Activated naive CD8-positive, alpha-beta T cell (primary cell): ENCODE measurements around the gene PITPNM2.
A peak's percentile ranks its signal among the peaks of the same experiment; 100 is the strongest.

Experiments used
- H3K27ac Mint-ChIP-seq: one replicate; pipeline ENCODE4 v1.8.0; 2021; ENCODE audit warnings: mixed read lengths
- H3K27me3 Mint-ChIP-seq: one replicate; pipeline ENCODE4 v1.8.0; 2021; ENCODE audit warnings: mixed read lengths
- H3K36me3 Mint-ChIP-seq: one replicate; pipeline ENCODE4 v1.8.0; 2021; ENCODE audit warnings: mixed read lengths
- H3K4me1 Mint-ChIP-seq: one replicate; pipeline ENCODE4 v1.8.0; 2021; ENCODE audit warnings: low read depth, mixed read lengths
- H3K4me3 Mint-ChIP-seq: one replicate; pipeline ENCODE4 v1.8.0; 2021; ENCODE audit warnings: mild to moderate bottlenecking, mixed read lengths
- H3K9me3 Mint-ChIP-seq: one replicate; pipeline ENCODE4 v1.8.0; 2021; ENCODE audit warnings: low read depth, mixed read lengths

Gene PITPNM2

DNA sequence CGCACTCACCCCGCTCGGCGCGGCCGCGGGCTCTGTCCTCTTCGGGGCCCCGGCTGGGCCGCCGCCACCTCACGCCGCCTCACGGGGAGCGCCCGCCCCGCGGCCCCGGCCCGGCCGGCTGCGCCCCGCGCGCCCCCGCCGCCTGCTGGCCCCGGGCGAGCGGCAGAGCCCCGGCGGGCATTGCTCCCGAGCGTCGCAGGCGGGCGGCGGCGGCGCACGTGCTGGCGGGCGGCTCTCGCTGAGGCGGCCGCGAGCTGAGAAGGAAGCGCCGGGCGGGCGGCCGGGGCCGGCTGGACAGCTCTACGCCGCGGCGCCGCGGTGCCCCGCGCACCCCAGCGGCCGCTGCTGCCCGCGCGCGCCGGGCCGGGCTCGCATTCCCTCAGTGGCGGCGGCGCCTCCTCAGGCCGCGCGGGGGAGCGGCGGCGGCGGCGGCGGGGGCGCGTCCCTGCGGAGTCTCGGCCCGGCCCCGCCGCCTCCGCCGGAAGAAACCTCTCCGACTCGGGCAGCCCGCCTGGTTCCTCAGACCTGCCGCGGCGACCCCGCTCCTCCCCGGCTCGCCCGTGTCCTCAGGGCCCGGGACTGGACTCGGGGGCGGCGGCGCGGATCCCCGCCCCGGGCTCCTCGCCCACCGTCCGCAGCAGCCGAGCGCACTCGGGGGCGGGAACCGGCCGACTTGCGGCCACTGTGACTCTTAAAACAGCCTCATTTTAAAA is at the start of gene PITPNM2:
Gene PITPNM2, minus strand, starts transcription at position 347 of the 713 bp plus-strand sequence. CDS start 116,500 bp downstream, outside the sequence.
- H3K36me3 Mint-ChIP-seq: peaks cover under 1% of the 10 kb centered on the region
- peak within 1 kb of the TSS; percentile 88 for H3K27ac Mint-ChIP-seq
- no peaks in the 10 kb centered on the region for H3K9me3 Mint-ChIP-seq
- peaks cover 40% of the 10 kb centered on the region for H3K4me1 Mint-ChIP-seq
- H3K27me3 Mint-ChIP-seq: no peaks in the 10 kb centered on the region
- H3K4me3 Mint-ChIP-seq: peak within 1 kb of the TSS; percentile 88

DNA sequence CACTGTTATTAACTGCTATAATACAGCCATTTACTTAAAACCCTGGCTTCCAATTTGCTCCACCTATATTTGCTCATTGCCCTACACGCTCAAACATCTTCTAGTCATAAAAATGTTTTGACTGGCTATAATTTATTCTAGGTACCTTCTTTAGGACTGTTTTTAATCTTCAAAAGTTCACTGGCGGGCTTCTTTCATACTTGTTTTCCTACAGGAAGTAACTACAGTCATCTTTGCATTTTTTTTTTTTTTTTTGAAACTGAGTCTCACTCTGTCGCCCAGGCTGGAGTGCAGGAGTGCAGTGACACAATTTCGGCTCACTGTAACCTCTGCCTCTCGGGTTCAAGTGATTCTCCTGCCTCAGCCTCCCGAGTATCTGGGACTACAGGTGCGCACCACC is 49.5 kb upstream of the PITPNM2 start:
- Mint-ChIP-seq H3K9me3 (no peaks in the 10 kb centered on the region), H3K4me3 (peak overlapping the region; percentile 11), H3K27ac (peak overlapping the region; percentile 91), H3K4me1 (peaks cover 18% of the 10 kb centered on the region), H3K36me3 (peaks cover 8% of the 10 kb centered on the region), H3K27me3 (no peaks in the 10 kb centered on the region)

DNA sequence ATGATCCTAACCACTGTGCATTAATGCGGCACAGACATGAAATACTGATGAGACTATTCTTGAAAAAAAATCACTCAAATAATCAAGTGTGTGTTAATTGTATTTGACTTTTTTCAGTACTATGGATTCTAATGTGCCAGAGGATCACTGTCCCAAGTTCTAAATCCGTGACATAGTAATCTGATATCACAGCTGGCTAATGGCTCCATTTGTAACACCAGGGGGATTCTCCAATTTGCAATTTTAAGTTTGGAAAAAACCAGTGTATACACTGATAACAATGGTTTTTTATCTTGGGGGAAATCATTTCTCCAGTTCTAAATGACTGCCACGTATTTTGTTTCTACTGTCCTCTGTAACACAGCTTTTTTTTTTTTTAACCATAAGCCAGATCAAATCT is 49.0 kb upstream of the PITPNM2 start:
- Mint-ChIP-seq H3K36me3 (peaks cover 8% of the 10 kb centered on the region), H3K4me3 (peak overlapping the region; percentile 11), H3K27me3 (no peaks in the 10 kb centered on the region), H3K9me3 (no peaks in the 10 kb centered on the region), H3K27ac (peak overlapping the region; percentile 91), H3K4me1 (peaks cover 18% of the 10 kb centered on the region)

DNA sequence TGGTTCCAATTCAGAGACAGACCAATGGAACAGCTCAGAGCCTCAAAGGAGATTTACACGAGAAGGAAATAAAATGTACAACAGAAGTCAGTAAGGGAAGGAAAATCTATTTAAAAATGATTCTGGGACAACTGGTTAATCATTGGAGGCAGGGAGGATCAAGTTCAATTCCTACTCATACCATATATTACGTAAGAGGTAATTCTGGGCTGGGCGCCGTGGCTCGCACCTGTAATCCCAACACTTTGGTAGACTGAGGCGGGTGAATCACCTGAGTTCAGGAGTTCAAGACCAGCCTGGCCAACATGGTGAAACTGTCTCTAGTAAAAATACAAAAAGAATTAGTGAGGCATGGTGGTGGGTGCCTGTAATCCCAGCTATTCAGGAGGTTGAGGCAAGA is 36.7 kb upstream of the PITPNM2 start:
- H3K9me3 Mint-ChIP-seq: no peaks in the 10 kb centered on the region

DNA sequence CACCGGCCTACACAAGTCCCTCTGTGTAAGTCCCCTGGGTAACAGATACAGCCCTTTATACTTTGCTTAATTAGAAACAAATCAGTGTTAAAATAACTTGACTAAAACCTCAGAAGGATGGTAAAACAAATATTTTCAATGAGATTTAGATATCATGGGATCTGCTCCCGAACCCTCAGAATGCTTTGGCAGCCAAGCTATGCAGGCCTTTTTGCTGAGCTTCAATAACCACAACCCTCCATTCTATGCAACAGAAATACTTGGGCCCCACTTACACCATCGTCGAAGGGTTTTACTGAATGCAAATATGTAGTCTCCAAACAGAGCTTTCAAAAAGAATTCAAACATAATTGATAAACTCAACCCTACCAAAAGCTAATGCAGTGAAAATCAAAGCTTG is 29.3 kb upstream of the PITPNM2 start:
- no peaks in the 10 kb centered on the region for H3K4me1 Mint-ChIP-seq
- peaks cover 6% of the 10 kb centered on the region for H3K36me3 Mint-ChIP-seq
- no peaks in the 10 kb centered on the region for H3K27me3 Mint-ChIP-seq
- H3K4me3 Mint-ChIP-seq: no peak overlapping the region
- H3K9me3 Mint-ChIP-seq: no peaks in the 10 kb centered on the region
- H3K27ac Mint-ChIP-seq: no peak overlapping the region

More for the DNA sequence above, 36.7 kb upstream of the PITPNM2 start:
- Mint-ChIP-seq H3K27me3 (no peaks in the 10 kb centered on the region), H3K4me1 (peaks cover 1% of the 10 kb centered on the region), H3K27ac (no peak overlapping the region), H3K36me3 (peaks cover 9% of the 10 kb centered on the region), H3K4me3 (no peak overlapping the region)

DNA sequence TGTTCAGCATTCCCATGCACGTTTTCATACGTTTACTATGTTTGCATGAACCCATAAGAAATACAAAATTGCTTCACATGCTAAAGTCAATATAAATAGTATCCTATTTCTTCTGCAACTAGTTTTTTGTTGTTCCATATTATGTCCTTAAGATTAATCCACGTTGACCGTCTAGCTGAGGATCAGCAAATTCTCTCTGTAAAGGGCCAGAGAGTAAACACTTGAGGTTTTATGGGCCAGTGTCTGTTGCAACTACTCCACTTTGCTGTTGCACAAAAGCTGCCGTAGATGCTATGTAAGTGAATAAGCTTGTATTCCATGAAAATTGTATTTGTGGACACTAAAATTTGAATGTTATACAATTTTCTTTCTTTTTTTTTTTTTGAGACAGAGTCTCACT is 21.1 kb upstream of the PITPNM2 start:
- Mint-ChIP-seq H3K36me3 (peaks cover 8% of the 10 kb centered on the region), H3K9me3 (no peaks in the 10 kb centered on the region), H3K27ac (no peak overlapping the region), H3K4me3 (no peak overlapping the region), H3K27me3 (no peaks in the 10 kb centered on the region), H3K4me1 (peaks cover 9% of the 10 kb centered on the region)

DNA sequence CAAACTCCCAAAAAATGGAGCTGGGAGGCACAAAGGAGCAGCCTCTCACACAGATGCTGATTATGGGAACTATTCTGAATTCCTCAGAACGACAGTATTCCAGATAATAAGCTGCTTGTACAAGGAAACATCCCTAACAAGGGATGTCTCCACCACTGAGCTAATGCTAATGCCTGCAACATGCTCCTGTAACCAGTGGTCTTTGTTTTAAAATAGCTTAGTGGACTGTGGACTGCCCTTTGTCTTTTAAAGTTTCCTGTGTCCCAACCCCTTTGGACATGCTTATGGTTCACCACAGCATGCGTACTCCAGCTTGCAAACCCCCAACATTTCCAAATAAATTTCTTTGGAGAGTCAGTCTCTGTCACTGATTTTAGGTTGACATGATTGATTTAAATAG is 16.4 kb upstream of the PITPNM2 start:
- peaks cover 7% of the 10 kb centered on the region for H3K4me1 Mint-ChIP-seq
- no peaks in the 10 kb centered on the region for H3K27me3 Mint-ChIP-seq
- H3K4me3 Mint-ChIP-seq: no peak overlapping the region
- H3K9me3 Mint-ChIP-seq: no peaks in the 10 kb centered on the region
- H3K36me3 Mint-ChIP-seq: peaks cover 10% of the 10 kb centered on the region
- H3K27ac Mint-ChIP-seq: no peak overlapping the region

DNA sequence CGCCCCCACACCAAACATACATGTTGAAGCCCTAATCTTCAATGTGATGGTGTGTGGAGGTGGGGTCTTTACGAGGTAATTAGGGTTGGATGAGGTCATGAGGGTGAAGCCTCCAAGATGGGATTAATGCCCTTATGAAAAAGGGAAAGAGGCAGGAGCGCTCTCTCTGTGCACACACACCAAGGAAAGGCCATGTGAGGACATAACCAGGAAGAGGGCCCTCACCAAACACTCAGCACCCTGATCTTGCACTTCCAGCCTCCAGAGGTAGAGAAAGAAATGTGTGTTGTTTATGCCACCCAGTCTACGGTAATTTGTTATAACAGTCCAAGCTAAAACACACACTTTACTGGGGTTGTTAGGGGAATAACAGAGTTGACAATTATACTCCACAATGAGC is 14.6 kb upstream of the PITPNM2 start:
- Mint-ChIP-seq H3K27ac (peak overlapping the region; percentile 58), H3K4me1 (peaks cover 7% of the 10 kb centered on the region), H3K4me3 (no peak overlapping the region), H3K36me3 (peaks cover 10% of the 10 kb centered on the region), H3K27me3 (no peaks in the 10 kb centered on the region), H3K9me3 (no peaks in the 10 kb centered on the region)

DNA sequence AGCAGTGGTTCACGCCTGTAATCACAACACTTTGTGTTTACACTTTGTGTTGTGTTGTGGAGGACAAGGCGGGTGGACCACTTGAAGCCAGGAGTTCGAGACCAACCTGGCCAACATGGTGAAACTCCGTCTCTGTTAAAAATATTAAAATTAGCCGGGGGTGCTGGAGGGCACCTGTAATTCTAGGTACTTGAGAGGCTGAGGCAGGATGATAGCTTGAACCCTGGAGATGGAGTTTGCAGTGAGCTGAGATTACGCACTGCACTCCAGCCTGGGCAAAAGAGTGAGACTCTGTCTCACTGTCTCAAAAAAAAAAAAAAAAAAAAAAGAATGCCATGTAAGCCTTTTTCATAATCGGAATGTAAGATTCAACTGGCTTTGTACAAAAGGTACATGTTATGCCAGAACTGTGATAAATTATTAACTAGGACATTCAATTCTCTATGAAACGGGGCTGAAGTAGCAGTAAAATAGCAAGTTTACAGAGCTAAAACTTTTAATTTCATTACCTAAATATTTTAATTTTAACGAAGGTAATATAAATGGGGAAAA is 13.9 kb upstream of the PITPNM2 start:
- Mint-ChIP-seq H3K9me3 (no peaks in the 10 kb centered on the region), H3K27me3 (no peaks in the 10 kb centered on the region), H3K4me1 (peaks cover 7% of the 10 kb centered on the region), H3K4me3 (no peak overlapping the region), H3K36me3 (peaks cover 9% of the 10 kb centered on the region), H3K27ac (no peak overlapping the region)

DNA sequence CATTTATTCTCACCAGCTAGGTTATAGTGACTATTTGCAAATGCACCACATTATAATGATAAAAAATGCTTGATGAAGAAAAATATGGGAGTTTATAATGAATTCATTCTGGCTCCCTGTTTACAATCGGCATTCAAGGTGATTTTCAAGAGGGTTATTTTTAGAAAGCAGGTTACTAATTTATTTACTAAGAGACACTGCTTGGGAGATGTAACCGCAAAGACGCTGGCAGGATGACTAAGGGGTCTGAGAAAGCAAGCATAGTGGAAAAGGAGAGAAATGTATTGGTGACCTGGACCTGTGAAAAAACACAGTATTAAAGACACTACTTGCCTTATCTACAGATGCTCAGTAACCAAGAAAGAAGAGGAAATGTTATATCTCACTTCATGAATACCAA is 13.3 kb upstream of the PITPNM2 start:
- H3K27ac Mint-ChIP-seq: no peak overlapping the region
- H3K9me3 Mint-ChIP-seq: no peaks in the 10 kb centered on the region
- H3K4me3 Mint-ChIP-seq: no peak overlapping the region
- H3K36me3 Mint-ChIP-seq: peaks cover 9% of the 10 kb centered on the region
- peaks cover 7% of the 10 kb centered on the region for H3K4me1 Mint-ChIP-seq
- no peaks in the 10 kb centered on the region for H3K27me3 Mint-ChIP-seq

DNA sequence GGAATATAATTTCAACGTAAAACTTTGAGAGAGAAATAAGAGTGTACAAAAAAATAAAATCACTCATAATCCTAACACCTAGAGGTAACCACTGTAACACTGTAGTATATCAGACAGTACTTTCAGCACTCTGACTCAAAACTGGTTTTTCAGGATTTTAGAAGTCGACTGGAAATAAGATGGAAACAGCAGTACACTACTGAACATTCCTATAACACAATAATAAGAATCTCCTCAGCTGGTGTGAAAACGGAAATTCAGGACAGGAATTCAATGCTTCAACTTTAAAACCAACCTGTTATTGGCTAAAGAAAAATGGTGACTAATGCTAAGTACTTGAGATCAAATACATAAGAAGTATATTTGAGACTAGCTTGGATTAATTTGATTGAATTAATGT is 12.3 kb upstream of the PITPNM2 start:
- Mint-ChIP-seq H3K9me3 (no peaks in the 10 kb centered on the region), H3K36me3 (peaks cover 9% of the 10 kb centered on the region)

DNA sequence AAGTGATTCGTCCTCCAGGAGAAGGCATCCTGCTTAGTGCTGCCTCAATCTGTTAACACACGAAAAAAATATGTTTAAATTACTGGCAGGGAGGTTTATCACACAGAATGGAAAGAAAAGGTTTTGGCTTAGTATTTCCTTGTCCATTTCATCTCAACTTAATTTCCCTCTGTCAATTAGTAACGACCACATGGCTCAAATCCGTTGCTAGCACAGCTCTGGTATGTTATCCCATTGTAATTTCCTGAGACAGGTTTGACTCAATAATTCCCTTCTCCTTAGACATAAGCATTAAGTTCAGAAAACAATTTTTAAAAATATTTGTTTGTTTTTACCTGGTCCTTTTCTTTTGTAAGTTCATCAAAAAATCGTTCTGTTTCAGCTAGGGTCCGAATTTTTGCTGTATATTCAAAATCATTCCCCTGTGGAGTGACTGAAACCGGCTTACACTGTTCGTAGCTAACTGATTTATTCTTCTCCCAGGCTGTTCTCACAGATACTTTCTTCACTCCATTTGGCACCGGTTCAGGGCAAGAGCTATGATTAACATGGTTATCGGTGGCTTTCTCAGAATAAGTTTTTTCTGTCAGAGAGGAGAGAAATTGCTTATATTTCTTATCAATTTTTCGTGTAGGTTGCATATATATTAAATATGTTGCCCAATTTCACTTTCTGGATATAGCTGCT is 10.1 kb upstream of the PITPNM2 start:
- Mint-ChIP-seq H3K36me3 (peaks cover 9% of the 10 kb centered on the region), H3K9me3 (no peaks in the 10 kb centered on the region), H3K27me3 (no peaks in the 10 kb centered on the region), H3K4me3 (no peak overlapping the region), H3K27ac (no peak overlapping the region), H3K4me1 (no peaks in the 10 kb centered on the region)

More for the DNA sequence above, 12.3 kb upstream of the PITPNM2 start:
- H3K4me1 Mint-ChIP-seq: peaks cover 4% of the 10 kb centered on the region
- no peaks in the 10 kb centered on the region for H3K27me3 Mint-ChIP-seq
- H3K27ac Mint-ChIP-seq: no peak overlapping the region
- no peak overlapping the region for H3K4me3 Mint-ChIP-seq

DNA sequence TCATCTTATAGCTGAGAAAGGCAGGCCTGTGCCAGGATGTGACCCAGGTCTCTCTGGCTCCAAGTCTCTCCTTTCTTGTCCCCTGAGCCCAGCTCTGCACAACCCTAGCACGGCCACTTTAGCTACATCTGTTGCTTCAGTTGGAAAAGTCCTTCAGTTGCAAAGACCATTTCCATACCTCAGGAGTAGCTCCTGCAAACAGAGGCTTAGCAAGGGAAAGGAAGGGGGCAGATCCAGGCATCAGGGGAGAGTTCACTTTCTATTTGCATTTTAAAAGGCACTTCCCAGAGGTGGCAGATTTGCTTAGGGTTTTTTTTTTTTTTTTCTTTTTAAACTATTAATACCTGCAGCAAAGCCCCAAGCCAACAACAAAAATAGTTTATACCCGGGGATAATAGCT is 3.0 kb upstream of the PITPNM2 start:
- Mint-ChIP-seq H3K9me3 (no peaks in the 10 kb centered on the region), H3K36me3 (no peaks in the 10 kb centered on the region), H3K4me1 (peaks cover 24% of the 10 kb centered on the region), H3K27ac (no peak overlapping the region), H3K27me3 (no peaks in the 10 kb centered on the region), H3K4me3 (no peak overlapping the region)

DNA sequence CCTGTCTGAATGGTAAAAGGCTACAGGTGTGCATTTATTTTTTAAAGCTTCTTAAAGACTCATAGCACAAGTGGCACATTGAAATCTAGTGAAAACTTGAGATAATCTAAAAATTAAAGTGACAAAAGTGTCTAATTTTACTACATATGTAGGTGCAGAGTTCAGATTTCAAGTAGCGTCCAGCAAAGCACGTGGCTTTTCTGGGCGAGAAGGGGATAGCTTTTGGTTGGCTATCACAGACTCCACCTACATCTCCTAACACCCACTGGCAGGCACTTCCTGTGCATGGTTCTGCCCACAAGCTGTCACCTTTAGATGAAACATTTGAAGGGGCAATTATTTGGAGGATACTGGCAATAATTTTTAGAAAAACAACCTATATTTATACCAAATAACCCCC is 1.9 kb upstream of the PITPNM2 start:
- no peaks in the 10 kb centered on the region for H3K27me3 Mint-ChIP-seq
- H3K4me1 Mint-ChIP-seq: peaks cover 35% of the 10 kb centered on the region
- H3K36me3 Mint-ChIP-seq: no peaks in the 10 kb centered on the region
- H3K9me3 Mint-ChIP-seq: no peaks in the 10 kb centered on the region
- no peak overlapping the region for H3K27ac Mint-ChIP-seq
- H3K4me3 Mint-ChIP-seq: peak overlapping the region; percentile 86
